ENCODE data around the gene GRIFIN. TPM values are rescaled to one million over a fixed set of nuclear protein-coding genes. Genes with fewer than 3 reads are reported as not detected.

The GRIFIN gene
- total RNA-seq, 1 donor from 2014 or later = not detected

DNA sequence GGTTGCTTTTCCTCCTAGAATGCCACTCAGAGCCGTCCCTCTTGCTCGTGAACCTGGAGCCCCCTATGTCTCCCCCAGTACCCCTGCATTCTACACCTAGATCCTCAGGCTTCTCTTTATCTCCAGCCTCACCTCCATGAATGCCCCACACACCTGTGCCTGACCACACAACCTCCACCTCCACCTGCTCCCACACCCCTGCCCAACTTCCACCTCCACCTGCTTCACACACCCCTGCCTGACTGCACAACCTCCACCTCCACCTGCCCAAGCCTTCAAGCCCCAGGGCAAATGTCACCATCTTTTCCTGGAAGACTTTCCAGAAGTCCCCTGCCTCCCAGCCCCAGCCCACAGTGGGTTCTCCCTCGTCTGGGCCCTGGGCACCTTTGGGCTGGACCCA lies 36.5 kb upstream of the GRIFIN start:
- Mint-ChIP-seq H3K4me3 (peak overlapping the region; percentile 77), H3K9me3 (no peaks in the 10 kb centered on the region), H3K4me1 (peaks cover 64% of the 10 kb centered on the region), H3K36me3 (ENCODE audit: low read depth) (no peaks in the 10 kb centered on the region), H3K27me3 (no peaks in the 10 kb centered on the region), H3K27ac (peak overlapping the region; percentile 95)
- DNase-seq (no peak), ATAC-seq (ENCODE audit: low read depth) (no peak)
- intact Hi-C loops (cut with micrococcal nuclease) = loop anchor here (5.0 kb wide), 1 partner anchor 110 kb away; the partner anchor contains the start of gene CHST12
- TF ChIP-seq, protein P1, sequence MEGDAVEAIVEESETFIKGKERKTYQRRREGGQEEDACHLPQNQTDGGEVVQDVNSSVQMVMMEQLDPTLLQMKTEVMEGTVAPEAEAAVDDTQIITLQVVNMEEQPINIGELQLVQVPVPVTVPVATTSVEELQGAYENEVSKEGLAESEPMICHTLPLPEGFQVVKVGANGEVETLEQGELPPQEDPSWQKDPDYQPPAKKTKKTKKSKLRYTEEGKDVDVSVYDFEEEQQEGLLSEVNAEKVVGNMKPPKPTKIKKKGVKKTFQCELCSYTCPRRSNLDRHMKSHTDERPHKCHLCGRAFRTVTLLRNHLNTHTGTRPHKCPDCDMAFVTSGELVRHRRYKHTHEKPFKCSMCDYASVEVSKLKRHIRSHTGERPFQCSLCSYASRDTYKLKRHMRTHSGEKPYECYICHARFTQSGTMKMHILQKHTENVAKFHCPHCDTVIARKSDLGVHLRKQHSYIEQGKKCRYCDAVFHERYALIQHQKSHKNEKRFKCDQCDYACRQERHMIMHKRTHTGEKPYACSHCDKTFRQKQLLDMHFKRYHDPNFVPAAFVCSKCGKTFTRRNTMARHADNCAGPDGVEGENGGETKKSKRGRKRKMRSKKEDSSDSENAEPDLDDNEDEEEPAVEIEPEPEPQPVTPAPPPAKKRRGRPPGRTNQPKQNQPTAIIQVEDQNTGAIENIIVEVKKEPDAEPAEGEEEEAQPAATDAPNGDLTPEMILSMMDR (IDR thresholded peaks at IDR 0.05) = no peak
- ChIA-PET POLR2A (interaction anchor here (0.7 to 7.0 kb wide), 4 partner anchors 9 to 1043 kb away, joined by 3 to 304 read pairs (median 122); partner anchors contain the start of gene LFNG), CTCF (no interaction called here)

DNA sequence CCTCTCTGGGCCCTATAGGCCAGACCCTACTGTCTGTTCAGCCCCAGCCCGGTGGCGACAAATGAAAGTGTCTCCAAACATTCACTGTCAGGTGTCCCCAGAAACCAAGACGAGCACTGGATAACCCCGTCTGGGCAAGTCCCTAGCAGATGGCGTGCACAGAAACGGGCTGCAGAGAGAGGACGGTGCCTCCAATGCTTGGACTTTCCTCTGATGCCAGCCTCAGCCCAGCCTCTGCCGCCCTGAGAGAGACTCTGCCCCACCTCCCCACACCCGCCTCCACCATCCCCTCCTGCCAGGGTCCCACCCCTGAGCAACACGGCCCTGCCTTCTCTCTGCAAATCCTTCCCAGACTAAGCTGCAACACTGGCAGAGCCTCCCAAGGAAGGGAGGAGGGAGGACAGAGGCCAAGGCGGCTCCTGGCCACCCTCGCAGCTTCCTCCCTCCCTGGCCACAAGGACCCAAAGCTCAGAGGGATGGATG lies 36.0 kb upstream of the GRIFIN start:
- CTCF ChIA-PET = interaction anchor here (1.2 to 1.7 kb wide), 2 partner anchors 8 to 42 kb away, joined by 3 to 8 read pairs; no protein-coding TSS in a partner anchor
- Mint-ChIP-seq H3K27me3 (no peaks in the 10 kb centered on the region), H3K9me3 (no peaks in the 10 kb centered on the region), H3K27ac (peak overlapping the region; percentile 95), H3K36me3 (ENCODE audit: low read depth) (no peaks in the 10 kb centered on the region), H3K4me3 (peak overlapping the region; percentile 77), H3K4me1 (peaks cover 65% of the 10 kb centered on the region)
- ATAC-seq (ENCODE audit: low read depth) (peak; percentile 6), DNase-seq (no peak)
- TF ChIP-seq, protein P1 (IDR thresholded peaks at IDR 0.05) = no peak
- POLR2A ChIA-PET = interaction anchor here (0.7 to 7.0 kb wide), 7 partner anchors 10 to 1043 kb away, joined by 3 to 304 read pairs (median 16); partner anchors contain the start of genes BRAT1 and LFNG
- intact Hi-C loops (cut with micrococcal nuclease) = loop anchor here (5.0 kb wide), 1 partner anchor 110 kb away; the partner anchor contains the start of gene CHST12

DNA sequence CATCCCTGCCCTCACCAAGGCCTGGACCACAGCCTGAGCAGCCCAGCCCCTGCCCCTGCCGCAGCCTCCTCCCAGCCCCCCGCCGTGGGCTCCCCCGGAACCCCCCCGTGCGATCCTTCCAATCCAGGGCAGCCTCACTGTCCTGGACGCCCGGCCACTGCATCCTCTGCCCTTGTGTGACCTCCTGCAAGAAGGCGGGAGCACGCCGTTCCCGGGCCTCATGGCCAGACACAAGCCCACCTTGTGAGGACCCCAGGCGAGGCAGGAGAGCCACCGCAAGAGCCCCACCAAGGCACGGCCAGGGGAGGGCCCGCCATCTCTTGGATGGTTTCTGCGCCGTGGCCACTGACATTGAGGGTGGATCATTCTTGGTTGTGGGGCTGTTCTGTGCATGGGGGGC lies 35.6 kb upstream of the GRIFIN start:
- peak overlapping the region; percentile 77 for H3K4me3 Mint-ChIP-seq
- ChIA-PET CTCF (interaction anchor here (1.2 to 2.2 kb wide), 5 partner anchors 9 to 198 kb away, joined by 3 to 10 read pairs (median 5); no protein-coding TSS in a partner anchor), POLR2A (interaction anchor here (0.6 to 7.0 kb wide), 20 partner anchors 10 to 581 kb away, joined by 3 to 304 read pairs (median 6); partner anchors contain the start of genes BRAT1, CHST12, LFNG and TTYH3)
- TF ChIP-seq, protein P1 (IDR thresholded peaks at IDR 0.05) = no peak
- H3K27me3 Mint-ChIP-seq = no peaks in the 10 kb centered on the region
- peak overlapping the region; percentile 95 for H3K27ac Mint-ChIP-seq
- H3K36me3 Mint-ChIP-seq (ENCODE audit: low read depth) = no peaks in the 10 kb centered on the region
- DNase-seq (no peak), ATAC-seq (ENCODE audit: low read depth) (no peak)
- no peaks in the 10 kb centered on the region for H3K9me3 Mint-ChIP-seq
- peaks cover 64% of the 10 kb centered on the region for H3K4me1 Mint-ChIP-seq
- intact Hi-C loops (cut with micrococcal nuclease) = loop anchor here (1.0 to 5.0 kb wide), 4 partner anchors 8 to 109 kb away; partner anchors contain the start of genes BRAT1, CHST12 and LFNG

DNA sequence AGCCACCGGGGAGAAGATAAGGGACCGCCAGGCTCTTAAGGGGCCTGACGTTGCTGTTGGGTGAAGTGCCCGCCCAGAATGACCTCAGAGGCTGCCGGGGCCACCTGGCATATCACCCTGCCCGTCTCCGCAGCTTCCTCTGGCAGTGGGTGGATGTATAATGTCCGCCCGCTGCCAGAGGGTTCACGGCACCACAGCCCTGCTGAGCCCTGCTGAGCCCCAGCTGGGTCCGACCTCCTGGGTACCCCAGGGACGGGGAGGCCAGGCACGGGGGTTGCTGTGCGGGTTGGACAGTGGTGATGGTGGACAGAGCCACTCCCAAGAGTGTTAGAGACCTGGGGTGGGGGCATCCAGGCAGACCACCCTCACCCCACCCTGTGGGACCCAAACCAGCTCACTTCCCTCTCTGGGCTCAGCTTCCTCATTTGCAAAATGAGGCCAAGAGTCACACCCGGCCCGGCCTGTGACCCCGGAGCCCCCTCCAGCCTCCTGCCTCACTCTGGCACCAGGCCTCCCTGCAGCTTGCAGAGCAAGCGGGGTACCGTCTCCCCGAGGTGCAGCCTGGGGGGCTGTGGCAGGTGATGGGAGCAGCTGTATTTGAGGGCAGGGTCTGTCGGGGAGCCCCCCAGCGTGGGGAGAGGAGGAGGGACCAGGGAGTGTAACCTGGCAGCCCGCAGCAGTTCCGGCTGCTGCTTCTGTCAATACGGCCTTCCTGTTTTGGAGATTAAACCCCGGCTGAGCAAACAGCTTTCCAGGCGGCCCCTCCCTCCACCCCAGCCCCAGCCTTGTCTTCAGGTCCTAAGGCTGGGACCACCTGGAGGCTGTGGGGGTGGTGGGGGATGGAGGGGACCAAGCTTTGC lies 34.9 kb upstream of the GRIFIN start:
- TF ChIP-seq, protein P1 (IDR thresholded peaks at IDR 0.05) = no peak
- peak; percentile 80 for DNase-seq
- ATAC-seq (ENCODE audit: low read depth) = peak; percentile 69
- ChIA-PET POLR2A (interaction anchor here (0.6 to 7.0 kb wide), 28 partner anchors 9 to 581 kb away, joined by 3 to 304 read pairs (median 5); partner anchors contain the start of genes BRAT1, CHST12, IQCE and LFNG), CTCF (interaction anchor here (1.2 to 2.2 kb wide), 5 partner anchors 9 to 199 kb away, joined by 3 to 10 read pairs (median 5); no protein-coding TSS in a partner anchor)
- intact Hi-C loops (cut with micrococcal nuclease) = loop anchor here (1.0 to 5.0 kb wide), 4 partner anchors 8 to 109 kb away; partner anchors contain the start of genes BRAT1, CHST12 and LFNG
- peak overlapping the region; percentile 95 for H3K27ac Mint-ChIP-seq
- H3K4me3 Mint-ChIP-seq = peak overlapping the region; percentile 77
- no peaks in the 10 kb centered on the region for H3K36me3 Mint-ChIP-seq (ENCODE audit: low read depth)
- H3K9me3 Mint-ChIP-seq = no peaks in the 10 kb centered on the region
- H3K4me1 Mint-ChIP-seq = peaks cover 67% of the 10 kb centered on the region
- no peaks in the 10 kb centered on the region for H3K27me3 Mint-ChIP-seq

Measured in activated B cell treated with CpG ODN at 0.5 μM for 24 hours (primary cell).